ENCODE data around the gene APOBEC3G.

DNA sequence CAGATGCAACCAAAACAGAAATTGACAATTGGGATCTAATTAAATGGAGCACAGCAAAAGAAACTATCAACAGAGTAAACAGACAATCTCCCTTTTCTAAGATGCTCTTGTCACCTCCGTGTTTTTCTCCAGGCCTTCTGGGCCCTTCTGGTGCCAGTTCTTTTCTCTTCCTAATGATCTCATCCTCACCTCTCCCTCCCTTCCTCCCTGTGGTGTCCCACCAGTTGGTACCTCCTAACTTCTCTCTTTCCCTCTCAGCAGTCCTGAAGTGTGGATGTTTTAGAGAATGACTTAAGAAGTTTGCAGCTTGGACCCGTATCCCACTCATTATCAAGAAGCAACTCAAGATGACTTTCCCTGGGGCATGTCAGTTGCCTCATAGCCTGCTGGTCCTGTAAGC lies 26.4 kb downstream of the APOBEC3G start:
- no peak for TF ChIP-seq POLR2A (IDR thresholded peaks at IDR 0.05)
- TF ChIP-seq, protein P1, sequence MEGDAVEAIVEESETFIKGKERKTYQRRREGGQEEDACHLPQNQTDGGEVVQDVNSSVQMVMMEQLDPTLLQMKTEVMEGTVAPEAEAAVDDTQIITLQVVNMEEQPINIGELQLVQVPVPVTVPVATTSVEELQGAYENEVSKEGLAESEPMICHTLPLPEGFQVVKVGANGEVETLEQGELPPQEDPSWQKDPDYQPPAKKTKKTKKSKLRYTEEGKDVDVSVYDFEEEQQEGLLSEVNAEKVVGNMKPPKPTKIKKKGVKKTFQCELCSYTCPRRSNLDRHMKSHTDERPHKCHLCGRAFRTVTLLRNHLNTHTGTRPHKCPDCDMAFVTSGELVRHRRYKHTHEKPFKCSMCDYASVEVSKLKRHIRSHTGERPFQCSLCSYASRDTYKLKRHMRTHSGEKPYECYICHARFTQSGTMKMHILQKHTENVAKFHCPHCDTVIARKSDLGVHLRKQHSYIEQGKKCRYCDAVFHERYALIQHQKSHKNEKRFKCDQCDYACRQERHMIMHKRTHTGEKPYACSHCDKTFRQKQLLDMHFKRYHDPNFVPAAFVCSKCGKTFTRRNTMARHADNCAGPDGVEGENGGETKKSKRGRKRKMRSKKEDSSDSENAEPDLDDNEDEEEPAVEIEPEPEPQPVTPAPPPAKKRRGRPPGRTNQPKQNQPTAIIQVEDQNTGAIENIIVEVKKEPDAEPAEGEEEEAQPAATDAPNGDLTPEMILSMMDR (IDR thresholded peaks at IDR 0.05) = no peak

All from testis (tissue), 2 donors.